Activated CD8-positive, alpha-beta memory T cell treated with anti-CD3 and anti-CD28 coated beads for 4 hours (primary cell): ENCODE measurements around the gene STARD3NL.
"Not testable (repeated sequence)": the region's sequence is repeated elsewhere in the genome, so short reads cannot be mapped to it uniquely, and the experiment has no call there.

Experiments used
- DNase-seq, 2 donors: peaks; one replicate each; pipeline ENCODE4 v3.0.0-alpha.2; 2020; ENCODE audit warnings: low read depth in 2 of 2

The STARD3NL gene

GRCh38 chr7:38264602-38265001 lies 86.6 kb downstream of the STARD3NL start:
- not testable (repeated sequence) for DNase-seq

DNA sequence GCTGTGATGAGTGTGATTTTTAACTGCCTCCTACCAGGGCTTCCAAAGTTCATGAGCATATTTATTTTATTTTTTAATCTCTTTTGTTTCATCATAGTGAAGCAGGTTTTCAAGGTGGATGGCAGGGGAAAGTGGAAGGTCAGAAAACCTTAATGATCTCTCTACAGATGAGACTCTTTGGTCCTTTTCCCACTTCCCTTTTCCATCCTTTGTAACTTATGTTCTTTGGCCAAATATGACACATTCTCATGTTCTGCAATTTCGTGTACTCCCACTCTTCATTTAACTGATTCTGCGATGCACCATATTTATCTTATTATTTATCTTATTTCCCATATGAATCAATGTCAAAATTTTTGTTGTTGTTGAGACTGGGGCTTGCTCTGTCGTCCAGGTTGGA lies 87.9 kb downstream of the STARD3NL start:
- DNase-seq, result not testable (repeated sequence)

- DNase-seq, result not testable (repeated sequence)
Measured at GRCh38 chr7:38269704-38270346, 91.8 kb downstream of the STARD3NL start.

DNA sequence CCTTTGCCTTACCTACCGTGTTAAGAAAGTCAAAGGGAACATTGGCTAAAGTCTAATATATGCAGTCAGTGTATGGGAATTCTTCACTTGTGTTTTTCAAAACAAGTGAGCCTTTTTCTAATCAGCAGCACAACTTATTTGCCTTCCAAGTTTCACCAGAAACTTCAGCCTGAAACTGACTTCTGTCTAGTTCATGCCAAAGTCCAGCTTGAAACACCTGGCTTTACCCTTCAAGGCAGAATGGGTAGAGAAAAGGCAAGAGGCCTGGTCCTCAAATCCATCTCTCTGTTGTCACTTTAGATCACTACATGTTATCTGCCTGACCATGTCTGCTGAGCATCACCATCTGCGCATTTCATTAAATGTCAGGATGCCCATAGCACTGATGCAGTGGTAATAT lies 92.4 kb downstream of the STARD3NL start:
- not testable (repeated sequence) for DNase-seq

DNA sequence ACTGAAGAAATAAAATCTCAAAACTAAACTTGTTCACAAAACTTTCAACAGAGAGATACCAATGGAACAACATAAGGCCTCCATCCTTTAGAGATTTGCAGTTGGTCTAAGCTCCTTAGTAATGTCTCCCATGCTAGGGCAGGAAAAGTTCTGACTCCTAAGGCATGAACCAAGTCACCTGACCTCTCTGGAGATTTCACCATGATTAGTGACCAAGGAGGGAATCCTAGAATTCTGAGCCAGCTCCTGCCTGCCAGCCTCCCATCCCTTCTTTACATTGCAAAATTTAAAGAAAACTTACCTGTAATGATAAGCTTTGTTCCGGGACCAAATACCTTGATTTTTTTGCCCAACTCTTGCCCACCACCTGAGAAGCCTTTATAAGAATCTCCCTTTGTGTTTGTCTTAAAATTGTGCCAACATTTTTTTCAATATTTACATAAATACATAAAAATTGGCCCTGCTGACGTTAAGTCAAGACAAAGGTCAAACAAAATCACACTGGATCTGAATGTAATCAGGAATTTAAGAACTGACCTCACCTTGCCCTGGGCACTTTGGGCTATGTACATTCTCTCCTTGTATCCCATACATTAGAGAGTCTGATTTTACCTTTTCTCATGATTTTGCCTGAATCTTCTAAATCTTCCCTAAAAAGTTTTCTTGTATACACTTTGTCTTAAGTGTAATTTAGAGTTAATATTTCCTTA lies 95.4 kb downstream of the STARD3NL start, which contains the start of gene TARP:
Gene TARP, minus strand, starts transcription at position 351 of the 710 bp plus-strand sequence.
- no peak for DNase-seq

- DNase-seq, result no peak
Measured at GRCh38 chr7:38274486-38274885, 96.4 kb downstream of the STARD3NL start.

DNA sequence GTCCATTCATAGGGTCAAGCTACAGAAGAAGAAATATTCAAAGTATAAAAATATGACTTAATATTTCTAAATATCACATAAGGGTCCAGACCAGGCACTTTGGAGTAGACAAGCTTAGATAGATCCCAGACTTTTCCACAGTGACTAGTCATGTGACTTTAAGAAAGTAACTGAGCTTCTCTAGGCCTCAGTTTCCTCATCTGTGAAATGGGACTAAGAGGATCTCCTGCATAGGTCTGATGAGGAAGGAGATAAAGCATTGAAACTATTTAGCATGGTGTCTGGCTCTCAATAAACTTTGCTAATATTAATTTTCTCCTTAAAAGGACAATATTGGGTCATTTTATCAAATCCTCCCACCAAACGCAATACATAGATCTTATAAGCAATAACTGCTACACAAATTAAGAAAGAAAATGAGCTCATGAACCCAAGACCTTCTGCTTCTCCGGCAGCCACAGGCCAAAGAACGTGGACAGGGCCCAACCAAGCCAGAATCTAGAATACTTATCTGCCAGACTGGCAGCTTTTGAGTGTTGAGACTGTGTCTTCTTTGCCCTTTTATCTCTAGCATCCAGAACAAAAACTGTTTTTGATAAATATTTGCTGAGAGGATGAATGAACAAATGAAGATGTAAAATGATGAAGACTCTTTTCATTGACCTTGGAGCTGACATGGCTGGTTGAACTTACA lies 97.0 kb downstream of the STARD3NL start:
- no peak for DNase-seq

GRCh38 chr7:38276096-38276877 lies 98.2 kb downstream of the STARD3NL start:
- no peak for DNase-seq

DNA sequence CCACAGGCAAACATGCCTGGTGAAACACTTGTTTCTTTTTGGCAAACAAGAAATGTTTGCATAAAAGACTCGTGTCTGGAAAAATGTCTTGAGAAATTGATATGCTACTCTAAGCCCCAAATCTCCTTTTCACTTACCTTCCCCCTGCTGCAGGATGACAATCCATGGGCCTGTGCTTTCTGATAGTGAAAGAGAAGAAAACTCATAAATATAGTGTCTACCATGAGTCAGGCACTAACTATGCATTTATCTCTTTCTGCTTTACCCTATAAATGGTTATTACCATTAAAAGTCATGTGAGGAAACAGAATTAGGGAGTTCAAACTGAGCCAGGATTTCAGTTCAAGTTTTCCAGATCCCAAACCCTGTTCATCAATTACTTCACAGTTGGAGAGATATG lies 102.0 kb downstream of the STARD3NL start:
- no peak for DNase-seq
